ENCODE measurements around the gene U2SURP. TPM values are rescaled to one million over a fixed set of nuclear protein-coding genes. Genes with fewer than 3 reads are reported as not detected.

U2SURP gene
- total RNA-seq (2021; ENCODE audit: unreplicated experiment) = 132 TPM
- 36.4 and 42.2 TPM in 2 replicates for polyA plus RNA-seq (2012)
- percentile 96 among the genes with signal in this experiment for Bru-seq, nascent RNA
- percentile 91 among the genes with signal in this experiment for BruChase-seq, experiment 1, labeled RNA remaining after a 6-hour chase
- BruChase-seq, experiment 2, labeled RNA remaining after a 2-hour chase = percentile 95 among the genes with signal in this experiment
- long read RNA-seq, full-length matches to known transcripts = 29 of 209 reads
- long read RNA-seq, partial matches to known transcripts = 109 of 209 reads
- long read RNA-seq, other reads (novel, unspliced or antisense) = 71 of 209 reads

GRCh38 chr3:143001369-143002082 is at the start of gene U2SURP:
Gene U2SURP, plus strand, starts transcription at chr3:143001570. Its CDS starts 59 bp downstream, at chr3:143001629.
- ATAC-seq (peak; percentile 84), DNase-seq (ENCODE audit: low read depth, low spot score) (peak; percentile 97)
- RAD21 ChIA-PET (ENCODE audit: low non-redundant PET in 1 of 2, low total read pairs in 2 of 2, uncharacterized antibody in 2 of 2, unreplicated experiment in 2 of 2) = interaction anchor here in 1 of 2 experiments (0.7 kb wide), 1 partner anchor 405 kb away, joined by 3 read pairs; the partner anchor contains the start of gene PLS1
- CTCF ChIA-PET = interaction anchor here (0.9 to 2.2 kb wide), 5 partner anchors 10 to 414 kb away, joined by 3 to 9 read pairs (median 3); no protein-coding TSS in a partner anchor
- BruUV-seq (replicated peaks) = TSS peak; percentile 60
- H3K9ac ChIP-seq (ENCODE audit: low read length) = peak within 1 kb of the TSS; percentile 98
- no peaks in the 10 kb centered on the region for H3K9me3 ChIP-seq (ENCODE audit: control insufficient read depth in 1 of 2, insufficient read depth in 1 of 2, low read depth in 1 of 2, low read length in 2 of 2)
- no peaks in the 10 kb centered on the region for H3K9me2 ChIP-seq (ENCODE audit: insufficient read depth)
- H3K4me2 ChIP-seq (ENCODE audit: low read length) = peak within 1 kb of the TSS; percentile 96
- peak within 1 kb of the TSS; percentile 59 for H2AFZ ChIP-seq (ENCODE audit: low read depth, low read length, poor library complexity, severe bottlenecking)
- intact Hi-C loops (cut with micrococcal nuclease) = no loop called here
- peak within 1 kb of the TSS; percentile 98 to 99 for H3K4me3 ChIP-seq (replicated peaks in 1 of 2; ENCODE audit: low read depth in 1 of 2, low read length in 2 of 2)
- peak within 1 kb of the TSS; percentile 76 for H3K27ac ChIP-seq (ENCODE audit: low read depth, low read length)
- H3K4me1 ChIP-seq (ENCODE audit: control insufficient read depth in 1 of 2, insufficient read depth in 2 of 2, low read length in 2 of 2) = peaks cover 8 to 36% of the 10 kb centered on the region in 2 experiments; a peak in 3 of 4 replicates
- no peaks in the 10 kb centered on the region for H3K27me3 ChIP-seq (ENCODE audit: insufficient read depth, low read length)
- POLR2A ChIA-PET = interaction anchor here (0.5 to 1.5 kb wide), 9 partner anchors 13 to 423 kb away, joined by 3 to 4 read pairs (median 3); partner anchors contain the start of gene ATR
- peaks cover 23% of the 10 kb centered on the region; the same call in 1 of the 2 replicates for H4K20me1 ChIP-seq (ENCODE audit: insufficient read depth)
- no peaks in the 10 kb centered on the region for H3K36me3 ChIP-seq (ENCODE audit: control insufficient read depth in 1 of 2, insufficient read depth in 2 of 2, low read length in 2 of 2)
- peaks cover 59% of the 10 kb centered on the region for H3K79me2 ChIP-seq (ENCODE audit: insufficient read depth, low read length)
- TF ChIP-seq, protein P1, sequence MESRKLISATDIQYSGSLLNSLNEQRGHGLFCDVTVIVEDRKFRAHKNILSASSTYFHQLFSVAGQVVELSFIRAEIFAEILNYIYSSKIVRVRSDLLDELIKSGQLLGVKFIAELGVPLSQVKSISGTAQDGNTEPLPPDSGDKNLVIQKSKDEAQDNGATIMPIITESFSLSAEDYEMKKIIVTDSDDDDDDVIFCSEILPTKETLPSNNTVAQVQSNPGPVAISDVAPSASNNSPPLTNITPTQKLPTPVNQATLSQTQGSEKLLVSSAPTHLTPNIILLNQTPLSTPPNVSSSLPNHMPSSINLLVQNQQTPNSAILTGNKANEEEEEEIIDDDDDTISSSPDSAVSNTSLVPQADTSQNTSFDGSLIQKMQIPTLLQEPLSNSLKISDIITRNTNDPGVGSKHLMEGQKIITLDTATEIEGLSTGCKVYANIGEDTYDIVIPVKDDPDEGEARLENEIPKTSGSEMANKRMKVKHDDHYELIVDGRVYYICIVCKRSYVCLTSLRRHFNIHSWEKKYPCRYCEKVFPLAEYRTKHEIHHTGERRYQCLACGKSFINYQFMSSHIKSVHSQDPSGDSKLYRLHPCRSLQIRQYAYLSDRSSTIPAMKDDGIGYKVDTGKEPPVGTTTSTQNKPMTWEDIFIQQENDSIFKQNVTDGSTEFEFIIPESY (IDR thresholded peaks at IDR 0.05; ENCODE audit: extremely low read depth, insufficient replicate concordance, low read length) = peak; percentile 89
- TF ChIP-seq ZNF274 (IDR thresholded peaks at IDR 0.05; ENCODE audit: low read depth, low read length) (no peak), EZH2 (IDR thresholded peaks at IDR 0.05) (no peak), YY1 (IDR thresholded peaks at IDR 0.05; ENCODE audit: extremely low read depth, insufficient replicate concordance, low read depth, low read length) (peak; percentile 98), SIN3A (IDR thresholded peaks at IDR 0.05; ENCODE audit: low read depth) (peak; percentile 81), ZFX (IDR thresholded peaks at IDR 0.05) (peak; percentile 99), POLR2AphosphoS5 (IDR thresholded peaks at IDR 0.05; ENCODE audit: low read depth, low read length) (peak; percentile 90), SRF (IDR thresholded peaks at IDR 0.05; ENCODE audit: low read depth) (peak; percentile 98), MAX (IDR thresholded peaks at IDR 0.05) (peak; percentile 60; the same call in 1 of the 2 replicates), SP1 (IDR thresholded peaks at IDR 0.05; ENCODE audit: low read depth) (peak; percentile 77), REST (IDR thresholded peaks at IDR 0.05; ENCODE audit: low read depth) (no peak), ELF1 (IDR thresholded peaks at IDR 0.05; ENCODE audit: borderline replicate concordance, low read depth) (peak; percentile 8; the same call in 1 of the 2 replicates), POLR2A (IDR thresholded peaks at IDR 0.05; ENCODE audit: borderline replicate concordance, extremely low read depth, insufficient read depth, insufficient read length) (peak; percentile 82), CTCF (IDR thresholded peaks at IDR 0.05 in 2 of 3, conservative IDR thresholded peaks at IDR 0.05 in 1 of 3; ENCODE audit: borderline replicate concordance in 1 of 3, insufficient read depth in 1 of 3, low read depth in 2 of 3, low read length in 2 of 3) (no peak), ATF3 (IDR thresholded peaks at IDR 0.05) (no peak), EGR1 (IDR thresholded peaks at IDR 0.05; ENCODE audit: low read depth) (no peak)

All from HCT116 (cell line).